GM12801 (cell line): ENCODE data around the gene KRTAP4-6.
"Not testable (repeated sequence)": the region's sequence is repeated elsewhere in the genome, so short reads cannot be mapped to it uniquely, and the experiment has no call there.

Source experiments
- CTCF ChIP-seq: IDR thresholded peaks from one replicate; pipeline ENCODE4 v1.5.1; 2011; ENCODE audit warnings: control low read depth; ENCODE audit not compliant: insufficient read length; ENCODE audit errors: extremely low read depth

KRTAP4-6 gene

GRCh38 chr17:41118721-41119120 is 21.6 kb downstream of the KRTAP4-6 start:
- no peak for TF ChIP-seq CTCF

DNA sequence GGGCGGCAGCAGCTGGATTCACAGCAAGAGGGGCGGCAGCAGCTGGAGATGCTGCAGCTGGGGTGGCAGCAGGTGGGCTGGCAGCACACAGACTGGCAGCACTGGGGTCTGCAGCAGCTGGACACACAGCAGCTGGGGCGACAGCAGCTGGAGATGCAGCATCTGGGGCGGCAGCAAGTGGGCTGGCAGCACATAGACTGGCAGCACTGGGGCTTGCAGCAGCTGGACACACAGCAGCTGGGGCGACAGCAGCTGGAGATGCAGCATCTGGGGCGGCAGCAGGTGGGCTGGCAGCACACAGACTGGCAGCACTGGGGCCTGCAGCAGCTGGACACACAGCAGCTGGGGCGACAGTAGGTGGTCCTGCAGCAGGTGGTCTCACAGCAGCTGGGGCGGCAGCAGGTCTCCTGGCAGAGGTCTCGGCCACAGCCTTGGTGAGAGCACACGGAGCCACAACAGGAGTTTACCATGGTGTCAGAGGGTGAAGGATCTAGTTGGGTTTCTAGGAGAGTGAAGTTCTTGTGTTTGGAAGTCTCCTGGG is 22.4 kb downstream of the KRTAP4-6 start, which contains the start of gene KRTAP4-11:
Gene KRTAP4-11 (minus strand): TSS at position 528 of the 541 bp plus-strand sequence. CDS start 58 bp downstream, at position 470.
- not testable (repeated sequence) for TF ChIP-seq CTCF

DNA sequence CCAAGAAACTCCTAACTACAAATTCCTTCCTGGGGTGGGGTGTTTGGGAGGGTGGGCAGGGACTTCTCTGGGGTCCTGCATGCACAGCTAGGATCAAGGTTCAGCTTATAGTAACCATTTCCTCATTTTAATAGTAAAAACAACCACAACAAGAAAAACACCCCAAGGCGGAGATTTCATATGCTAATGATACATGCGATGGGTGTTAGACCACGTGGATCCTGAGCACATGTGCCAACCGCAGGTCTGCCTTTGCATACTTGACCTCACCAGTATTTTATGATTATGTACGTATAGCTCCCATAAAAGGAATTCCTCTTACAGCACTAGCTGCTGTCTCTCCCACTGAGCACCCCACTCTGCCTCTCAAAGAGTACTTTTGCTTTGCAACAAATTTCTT is 24.0 kb downstream of the KRTAP4-6 start:
- TF ChIP-seq CTCF: no peak

DNA sequence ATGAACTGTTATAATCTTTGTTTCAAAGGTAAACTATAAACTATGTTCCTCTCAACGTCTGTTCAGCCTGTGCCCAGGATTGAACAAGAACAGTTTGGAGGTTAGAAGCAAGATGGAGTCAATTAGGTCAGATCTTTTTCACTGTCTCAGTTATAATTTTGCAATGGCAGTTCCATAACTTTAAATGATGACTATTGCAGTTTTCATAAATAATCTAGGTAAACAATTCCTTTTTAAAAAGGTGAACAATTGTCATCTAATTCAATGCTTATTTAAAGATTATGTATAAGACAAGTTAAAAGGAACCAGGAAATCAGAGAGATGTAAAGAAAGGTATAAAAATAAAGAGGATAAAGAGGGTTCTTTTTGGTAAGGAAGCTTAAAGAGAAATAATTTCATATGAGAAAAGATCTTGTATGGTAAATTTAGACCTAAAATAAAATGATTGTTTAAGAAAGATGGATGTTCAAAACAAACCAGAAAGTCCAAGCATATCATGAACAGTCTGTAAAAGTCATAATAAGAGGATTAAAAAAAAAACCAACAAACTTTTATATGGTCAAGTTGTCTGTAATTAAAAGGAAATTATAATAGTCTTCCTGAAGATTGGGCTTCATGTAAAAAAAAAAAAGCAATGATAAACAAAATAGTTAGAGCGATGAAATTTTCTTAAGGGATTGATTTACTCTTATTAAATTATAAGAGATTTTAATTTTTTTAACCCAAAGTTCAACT is 29.0 kb downstream of the KRTAP4-6 start:
- no peak for TF ChIP-seq CTCF

- no peak for TF ChIP-seq CTCF
Measured at GRCh38 chr17:41107941-41108450, 32.3 kb downstream of the KRTAP4-6 start.

GRCh38 chr17:41105347-41105746 is 35.0 kb downstream of the KRTAP4-6 start, which contains the start of gene KRTAP4-9:
KRTAP4-9 (plus strand) TSS chr17:41105389; CDS start chr17:41105389, 0 bp downstream.
- TF ChIP-seq CTCF: not testable (repeated sequence)

- TF ChIP-seq CTCF: no peak
Measured at GRCh38 chr17:41103896-41104295, 36.4 kb downstream of the KRTAP4-6 start.
